Liver (tissue), 3 donors: ENCODE measurements around the gene IBA57.

ENCODE experiments used
- CTCF ChIP-seq: fragments of 150-350 bp; IDR thresholded peaks from 2 replicates; pipeline ENCODE4 v1.5.1; 2017; ENCODE audit warnings: improper control_type of control experiment, low read depth, low read length; ENCODE audit not compliant: missing input control
- FOXA1 ChIP-seq: IDR thresholded peaks from 2 replicates; pipeline ENCODE4 v1.6.1; 2016; ENCODE audit warnings: antibody characterized with exemption
- RAD21 ChIP-seq, 2 donors: IDR thresholded peaks; 2 replicates each; pipeline ENCODE4 v1.6.1; 2016; ENCODE audit warnings: antibody characterized with exemption in 2 of 2, mild to moderate bottlenecking in 2 of 2
- ZBTB33 ChIP-seq: IDR thresholded peaks from 2 replicates; pipeline ENCODE4 v1.6.1; 2016; ENCODE audit warnings: antibody characterized with exemption
- donor health status: healthy.
- donor health status: healthy.

- TF ChIP-seq ZBTB33 (no peak), CTCF (no peak), FOXA1 (no peak), RAD21 (IDR thresholded peaks at IDR 0.05) (no peak)
Measured at GRCh38 chr1:228120351-228120750, 45.3 kb upstream of the IBA57 start.
